GM18505 (cell line): ENCODE measurements around the gene SCAF4.

Experiments
- ATAC-seq: cut with Tn5 transposase; IDR thresholded peaks from one replicate; pipeline ENCODE4 v1.9.1; 2021; ENCODE audit not compliant: unreplicated experiment
- POLR2A ChIP-seq: IDR thresholded peaks from 4 replicates; pipeline ENCODE4 v1.6.1; 2011; ENCODE audit warnings: borderline replicate concordance; ENCODE audit not compliant: insufficient read depth, insufficient read length; ENCODE audit errors: extremely low read depth

The SCAF4 gene

GRCh38 chr21:31684918-31685317 lies 47.0 kb downstream of the SCAF4 start:
- no peak for TF ChIP-seq POLR2A
- ATAC-seq, result no peak

DNA sequence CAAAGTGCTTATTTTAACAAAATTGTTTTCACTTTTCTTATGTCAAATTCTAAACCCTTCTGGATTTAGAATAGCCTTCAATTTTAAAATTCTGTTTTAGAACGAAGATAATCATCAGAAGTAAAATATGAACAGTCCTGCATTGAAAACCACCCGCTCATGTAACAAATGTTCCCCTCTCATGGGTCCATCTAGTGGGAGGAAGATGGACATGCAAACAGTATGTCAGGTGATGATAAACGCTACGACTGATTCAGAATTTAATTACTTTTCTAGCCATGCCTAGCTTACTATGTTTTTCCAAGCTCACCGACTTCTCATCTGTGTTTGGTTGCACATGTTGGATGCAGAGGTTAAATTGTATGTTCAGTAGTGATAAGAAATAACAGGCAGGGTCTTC lies 48.9 kb downstream of the SCAF4 start:
- no peak for ATAC-seq
- no peak for TF ChIP-seq POLR2A

- TF ChIP-seq POLR2A, result no peak
- no peak for ATAC-seq
Measured at GRCh38 chr21:31682620-31683019, 49.3 kb downstream of the SCAF4 start.

DNA sequence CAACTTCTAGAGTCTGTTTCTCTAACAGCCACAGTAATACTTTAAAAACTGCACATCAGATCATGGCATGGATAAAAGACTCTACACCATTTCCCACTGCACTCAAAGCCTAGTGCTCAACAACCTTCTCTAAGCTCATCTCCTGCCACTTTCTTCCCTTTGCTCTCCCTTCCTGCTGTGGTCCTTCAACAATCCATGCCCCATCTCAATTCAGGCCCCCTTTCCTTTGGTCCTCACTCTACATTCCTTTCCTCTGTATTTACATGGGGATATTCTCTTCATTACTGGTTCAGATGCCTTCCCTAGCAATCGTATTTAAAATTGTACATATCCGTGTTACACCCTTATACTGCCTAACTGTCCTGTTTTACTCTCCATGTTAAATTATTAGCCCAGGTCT lies 53.4 kb downstream of the SCAF4 start:
- no peak for TF ChIP-seq POLR2A
- ATAC-seq, result no peak

DNA sequence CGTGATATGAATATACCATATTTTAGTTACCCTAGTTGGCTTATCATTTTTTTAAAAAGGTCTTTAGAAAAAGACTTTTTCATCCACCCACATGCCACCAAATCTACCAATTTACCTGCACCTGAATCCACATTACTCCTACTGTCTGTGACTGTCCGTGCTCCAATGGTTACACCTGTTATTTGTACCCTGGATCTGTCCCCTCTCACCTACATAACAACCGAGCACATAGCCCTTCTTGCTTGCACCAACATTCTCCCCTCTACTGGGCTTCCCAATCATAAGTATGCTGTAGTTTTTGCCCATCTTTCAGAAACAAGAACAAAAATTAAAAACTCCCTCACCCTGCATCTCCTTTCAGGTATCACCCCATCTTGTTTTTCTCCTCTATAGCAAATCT lies 54.9 kb downstream of the SCAF4 start:
- no peak for TF ChIP-seq POLR2A
- no peak for ATAC-seq

DNA sequence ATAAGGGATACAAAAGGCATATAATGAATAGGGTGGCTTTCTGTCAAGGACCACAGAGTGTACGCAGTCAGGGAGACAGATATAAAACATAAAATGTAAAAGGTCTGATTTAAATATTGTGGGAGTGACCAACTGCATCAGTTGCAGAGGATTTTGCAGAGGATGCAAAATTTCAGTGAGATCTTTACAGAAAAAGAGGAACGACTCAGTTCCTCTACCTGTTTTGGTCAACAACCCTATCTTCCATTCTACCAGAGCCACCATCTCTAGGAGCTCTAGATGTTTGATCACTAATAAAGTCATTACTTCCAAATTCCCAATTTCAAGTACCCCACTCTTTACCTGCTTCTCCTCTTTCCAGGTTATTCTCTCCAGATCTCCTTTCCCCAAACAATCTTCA lies 56.0 kb downstream of the SCAF4 start:
- no peak for TF ChIP-seq POLR2A
- ATAC-seq, result peak; percentile 49

DNA sequence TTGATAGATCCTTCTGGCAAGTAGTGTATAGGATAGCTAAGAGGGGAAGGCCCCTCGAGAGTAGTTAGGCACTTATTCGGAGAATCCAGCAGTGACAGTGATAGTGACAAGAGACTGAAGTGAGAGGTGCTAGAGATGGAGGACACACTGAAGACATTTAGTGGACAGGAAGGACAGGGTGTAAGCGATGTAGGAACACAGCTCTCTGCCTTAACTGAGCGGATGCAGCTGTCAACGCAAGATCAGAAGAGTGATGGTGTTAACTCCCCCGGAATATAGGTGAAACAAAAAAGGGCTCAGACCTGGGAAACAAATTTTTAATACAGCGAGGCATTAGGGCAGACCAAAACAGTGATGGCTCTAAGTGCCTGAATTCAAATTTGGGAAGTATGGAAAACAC lies 56.6 kb downstream of the SCAF4 start:
- no peak for ATAC-seq
- no peak for TF ChIP-seq POLR2A

- no peak for TF ChIP-seq POLR2A
- no peak for ATAC-seq
Measured at GRCh38 chr21:31673321-31673912, 58.5 kb downstream of the SCAF4 start.

- no peak for TF ChIP-seq POLR2A
- ATAC-seq, result no peak
Measured at GRCh38 chr21:31671931-31672330, 60.0 kb downstream of the SCAF4 start.

GRCh38 chr21:31671146-31671716 lies 60.7 kb downstream of the SCAF4 start:
- no peak for TF ChIP-seq POLR2A
- no peak for ATAC-seq

DNA sequence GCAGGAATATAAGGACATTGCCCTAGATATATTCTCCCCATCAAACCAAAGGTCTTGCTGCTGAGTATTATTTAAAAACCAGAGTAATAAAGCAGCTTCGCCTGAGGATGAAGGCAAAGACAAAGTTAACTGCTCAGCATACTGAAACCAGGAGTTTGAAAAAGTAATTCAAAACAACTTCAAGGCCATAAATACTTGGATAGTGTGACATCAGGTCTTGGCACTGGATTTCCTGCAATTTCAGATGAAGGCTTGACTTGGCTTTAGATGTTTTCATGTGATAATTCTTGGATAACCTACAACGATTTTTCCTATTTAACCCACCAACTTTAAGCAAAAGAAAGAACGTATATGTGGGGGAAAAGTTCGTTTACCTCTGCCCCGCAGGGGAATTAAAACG lies 61.8 kb downstream of the SCAF4 start:
- ATAC-seq, result no peak
- no peak for TF ChIP-seq POLR2A

DNA sequence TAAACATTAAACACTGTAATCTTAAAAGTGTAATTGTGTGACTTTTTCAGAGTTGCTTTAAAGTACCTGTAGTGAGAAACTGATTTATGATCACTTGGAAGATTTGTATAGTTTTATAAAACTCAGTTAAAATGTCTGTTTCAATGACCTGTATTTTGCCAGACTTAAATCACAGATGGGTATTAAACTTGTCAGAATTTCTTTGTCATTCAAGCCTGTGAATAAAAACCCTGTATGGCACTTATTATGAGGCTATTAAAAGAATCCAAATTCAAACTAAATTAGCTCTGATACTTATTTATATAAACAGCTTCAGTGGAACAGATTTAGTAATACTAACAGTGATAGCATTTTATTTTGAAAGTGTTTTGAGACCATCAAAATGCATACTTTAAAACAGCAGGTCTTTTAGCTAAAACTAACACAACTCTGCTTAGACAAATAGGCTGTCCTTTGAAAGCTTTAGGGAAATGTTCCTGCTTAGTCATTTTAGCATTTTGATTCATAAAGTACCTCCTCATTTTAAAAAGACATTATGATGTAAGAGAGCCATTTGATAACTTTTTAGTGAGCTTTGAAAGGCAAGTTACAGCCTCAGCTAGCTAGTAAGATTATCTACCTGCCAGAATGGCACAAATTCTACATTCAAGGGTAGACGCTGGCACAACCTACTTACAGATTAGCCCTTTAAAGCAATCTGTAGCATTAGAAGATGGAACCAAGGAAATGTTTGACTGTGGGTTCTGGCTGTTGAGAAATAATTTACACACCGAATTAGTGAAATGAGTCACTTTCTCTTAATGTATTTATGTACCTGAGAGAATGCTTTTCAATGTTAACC lies 63.0 kb downstream of the SCAF4 start:
- no peak for TF ChIP-seq POLR2A
- ATAC-seq, result no peak

GRCh38 chr21:31667639-31668038 lies 64.3 kb downstream of the SCAF4 start:
- ATAC-seq, result no peak

DNA sequence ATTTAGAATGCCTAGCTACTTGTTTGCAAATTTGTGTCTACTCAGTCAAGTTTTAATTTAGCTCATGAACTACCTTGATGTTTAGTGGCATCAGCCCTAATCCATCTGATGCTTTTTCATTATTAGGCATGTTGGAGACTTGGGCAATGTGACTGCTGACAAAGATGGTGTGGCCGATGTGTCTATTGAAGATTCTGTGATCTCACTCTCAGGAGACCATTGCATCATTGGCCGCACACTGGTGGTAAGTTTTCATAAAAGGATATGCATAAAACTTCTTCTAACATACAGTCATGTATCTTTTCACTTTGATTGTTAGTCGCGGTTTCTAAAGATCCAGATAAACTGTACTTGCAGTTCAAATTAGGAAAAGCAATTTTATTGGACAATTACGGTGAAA lies 64.8 kb downstream of the SCAF4 start:
- TF ChIP-seq POLR2A, result no peak
- no peak for ATAC-seq

More at GRCh38 chr21:31667639-31668038, 64.3 kb downstream of the SCAF4 start:
- TF ChIP-seq POLR2A, result no peak
